HL-60 (cell line): ENCODE results near the gene DCAF10.

ENCODE experiments used
- SPI1 ChIP-seq: IDR thresholded peaks from 2 replicates; pipeline ENCODE4 v1.6.1; 2012; ENCODE audit warnings: low read depth, mild to moderate bottlenecking, borderline replicate concordance
- TF ChIP-seq, protein P1 (sequence below): IDR thresholded peaks from one replicate; pipeline ENCODE4 v1.5.1; 2011; ENCODE audit warnings: low read length, control low read depth, inconsistent platforms; ENCODE audit not compliant: insufficient read depth
- TF ChIP-seq, protein P2 (sequence below): IDR thresholded peaks from 2 replicates; pipeline ENCODE4 v1.6.1; 2012; ENCODE audit warnings: low read depth; ENCODE audit not compliant: insufficient replicate concordance

DNA sequence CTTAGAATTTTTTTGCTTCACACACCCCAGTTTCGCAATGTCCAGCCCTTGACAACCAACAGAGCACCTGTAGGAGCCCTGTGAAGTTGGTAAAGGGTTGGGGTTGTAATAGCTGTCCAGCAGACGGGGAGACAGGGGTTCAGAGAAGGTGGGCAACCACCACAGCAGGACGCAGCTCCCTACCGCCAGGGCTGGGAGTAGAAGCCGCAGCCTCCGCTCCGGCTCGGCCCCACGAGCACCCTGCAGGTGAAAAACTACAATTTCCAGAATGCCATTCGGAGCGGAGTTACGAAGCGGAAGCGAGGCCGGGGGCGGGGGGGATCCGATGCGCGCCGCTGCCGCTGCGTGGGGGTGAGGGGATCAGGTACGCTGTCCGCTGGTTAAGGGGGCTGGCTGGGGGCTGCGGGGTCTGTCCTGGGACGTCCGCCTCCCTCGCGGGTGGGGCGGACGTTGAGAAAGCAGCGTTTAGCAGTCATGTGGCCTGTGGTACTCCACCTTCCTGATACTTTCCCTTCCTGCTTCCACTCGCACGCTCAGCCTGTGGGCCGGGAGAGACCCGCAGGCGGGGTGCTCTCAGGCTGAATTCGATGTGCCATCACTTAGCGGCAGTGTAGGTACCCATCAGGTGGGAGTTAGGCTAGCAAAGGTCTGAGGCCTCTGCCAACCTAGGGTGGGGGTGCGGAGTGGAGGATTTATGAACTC lies 47.0 kb upstream of the DCAF10 start, which contains the start of gene TRMT10B:
- TF ChIP-seq, protein P1, sequence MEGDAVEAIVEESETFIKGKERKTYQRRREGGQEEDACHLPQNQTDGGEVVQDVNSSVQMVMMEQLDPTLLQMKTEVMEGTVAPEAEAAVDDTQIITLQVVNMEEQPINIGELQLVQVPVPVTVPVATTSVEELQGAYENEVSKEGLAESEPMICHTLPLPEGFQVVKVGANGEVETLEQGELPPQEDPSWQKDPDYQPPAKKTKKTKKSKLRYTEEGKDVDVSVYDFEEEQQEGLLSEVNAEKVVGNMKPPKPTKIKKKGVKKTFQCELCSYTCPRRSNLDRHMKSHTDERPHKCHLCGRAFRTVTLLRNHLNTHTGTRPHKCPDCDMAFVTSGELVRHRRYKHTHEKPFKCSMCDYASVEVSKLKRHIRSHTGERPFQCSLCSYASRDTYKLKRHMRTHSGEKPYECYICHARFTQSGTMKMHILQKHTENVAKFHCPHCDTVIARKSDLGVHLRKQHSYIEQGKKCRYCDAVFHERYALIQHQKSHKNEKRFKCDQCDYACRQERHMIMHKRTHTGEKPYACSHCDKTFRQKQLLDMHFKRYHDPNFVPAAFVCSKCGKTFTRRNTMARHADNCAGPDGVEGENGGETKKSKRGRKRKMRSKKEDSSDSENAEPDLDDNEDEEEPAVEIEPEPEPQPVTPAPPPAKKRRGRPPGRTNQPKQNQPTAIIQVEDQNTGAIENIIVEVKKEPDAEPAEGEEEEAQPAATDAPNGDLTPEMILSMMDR: no peak
- TF ChIP-seq, protein P2, sequence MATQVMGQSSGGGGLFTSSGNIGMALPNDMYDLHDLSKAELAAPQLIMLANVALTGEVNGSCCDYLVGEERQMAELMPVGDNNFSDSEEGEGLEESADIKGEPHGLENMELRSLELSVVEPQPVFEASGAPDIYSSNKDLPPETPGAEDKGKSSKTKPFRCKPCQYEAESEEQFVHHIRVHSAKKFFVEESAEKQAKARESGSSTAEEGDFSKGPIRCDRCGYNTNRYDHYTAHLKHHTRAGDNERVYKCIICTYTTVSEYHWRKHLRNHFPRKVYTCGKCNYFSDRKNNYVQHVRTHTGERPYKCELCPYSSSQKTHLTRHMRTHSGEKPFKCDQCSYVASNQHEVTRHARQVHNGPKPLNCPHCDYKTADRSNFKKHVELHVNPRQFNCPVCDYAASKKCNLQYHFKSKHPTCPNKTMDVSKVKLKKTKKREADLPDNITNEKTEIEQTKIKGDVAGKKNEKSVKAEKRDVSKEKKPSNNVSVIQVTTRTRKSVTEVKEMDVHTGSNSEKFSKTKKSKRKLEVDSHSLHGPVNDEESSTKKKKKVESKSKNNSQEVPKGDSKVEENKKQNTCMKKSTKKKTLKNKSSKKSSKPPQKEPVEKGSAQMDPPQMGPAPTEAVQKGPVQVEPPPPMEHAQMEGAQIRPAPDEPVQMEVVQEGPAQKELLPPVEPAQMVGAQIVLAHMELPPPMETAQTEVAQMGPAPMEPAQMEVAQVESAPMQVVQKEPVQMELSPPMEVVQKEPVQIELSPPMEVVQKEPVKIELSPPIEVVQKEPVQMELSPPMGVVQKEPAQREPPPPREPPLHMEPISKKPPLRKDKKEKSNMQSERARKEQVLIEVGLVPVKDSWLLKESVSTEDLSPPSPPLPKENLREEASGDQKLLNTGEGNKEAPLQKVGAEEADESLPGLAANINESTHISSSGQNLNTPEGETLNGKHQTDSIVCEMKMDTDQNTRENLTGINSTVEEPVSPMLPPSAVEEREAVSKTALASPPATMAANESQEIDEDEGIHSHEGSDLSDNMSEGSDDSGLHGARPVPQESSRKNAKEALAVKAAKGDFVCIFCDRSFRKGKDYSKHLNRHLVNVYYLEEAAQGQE: no peak
- TF ChIP-seq SPI1: no peak
